ENCODE data around the gene CCDC71L. TPM values are rescaled to one million over a fixed set of nuclear protein-coding genes. Genes with fewer than 3 reads are reported as not detected.

CCDC71L gene
- total RNA-seq, 1 experiment from 2014 or later = 21.1 TPM

- intact Hi-C loops (cut with micrococcal nuclease) = no loop called here
- TF ChIP-seq SP1 (IDR thresholded peaks at IDR 0.05; ENCODE audit: low read depth) = no peak
- TF ChIP-seq ELF1 (IDR thresholded peaks at IDR 0.05; ENCODE audit: borderline replicate concordance, low read depth) = no peak
- TF ChIP-seq YY1 (IDR thresholded peaks at IDR 0.05; ENCODE audit: extremely low read depth, insufficient replicate concordance, low read depth, low read length) = no peak
- H3K79me2 ChIP-seq (ENCODE audit: insufficient read depth, low read length) = no peaks in the 10 kb centered on the region
- CTCF ChIA-PET = no interaction called here
- DNase-seq (ENCODE audit: low read depth, low spot score) (no peak), ATAC-seq (no peak)
- H3K9me3 ChIP-seq (ENCODE audit: control insufficient read depth in 1 of 2, insufficient read depth in 1 of 2, low read depth in 1 of 2, low read length in 2 of 2) = no peaks in the 10 kb centered on the region
- no peaks in the 10 kb centered on the region for H3K27me3 ChIP-seq (ENCODE audit: insufficient read depth, low read length)
- H2AFZ ChIP-seq (ENCODE audit: low read depth, low read length, poor library complexity, severe bottlenecking) = no peak overlapping the region
- no peak overlapping the region for H3K27ac ChIP-seq (ENCODE audit: low read depth, low read length)
- no peak overlapping the region for H3K4me2 ChIP-seq (ENCODE audit: low read length)
- no peaks in the 10 kb centered on the region for H3K9me2 ChIP-seq (ENCODE audit: insufficient read depth)
- H3K4me1 ChIP-seq (ENCODE audit: control insufficient read depth in 1 of 2, insufficient read depth in 2 of 2, low read length in 2 of 2) = peaks cover 18 to 22% of the 10 kb centered on the region in 2 experiments
- no peaks in the 10 kb centered on the region for H3K36me3 ChIP-seq (ENCODE audit: control insufficient read depth in 1 of 2, insufficient read depth in 2 of 2, low read length in 2 of 2)
- POLR2A ChIA-PET = no interaction called here
- H3K4me3 ChIP-seq (replicated peaks in 1 of 2; ENCODE audit: low read depth in 1 of 2, low read length in 2 of 2) = no peak overlapping the region
- no peak overlapping the region for H3K9ac ChIP-seq (ENCODE audit: low read length)
- no peaks in the 10 kb centered on the region for H4K20me1 ChIP-seq (ENCODE audit: insufficient read depth)
- no TSS peak for BruUV-seq (replicated peaks)
- RAD21 ChIA-PET (ENCODE audit: low non-redundant PET in 1 of 2, low total read pairs in 2 of 2, uncharacterized antibody in 2 of 2, unreplicated experiment in 2 of 2) = no interaction called here
Observed at GRCh38 chr7:106630648-106631047, 30.3 kb downstream of the CCDC71L start.

GRCh38 chr7:106629516-106629915 is 31.4 kb downstream of the CCDC71L start:
- ATAC-seq = no peak
- POLR2A ChIA-PET = no interaction called here

More at GRCh38 chr7:106629516-106629915, 31.4 kb downstream of the CCDC71L start:
- H2AFZ ChIP-seq (ENCODE audit: low read depth, low read length, poor library complexity, severe bottlenecking) = no peak overlapping the region
- H3K79me2 ChIP-seq (ENCODE audit: insufficient read depth, low read length) = no peaks in the 10 kb centered on the region
- H3K36me3 ChIP-seq (ENCODE audit: control insufficient read depth in 1 of 2, insufficient read depth in 2 of 2, low read length in 2 of 2) = no peaks in the 10 kb centered on the region
- H3K27ac ChIP-seq (ENCODE audit: low read depth, low read length) = no peak overlapping the region
- no peak overlapping the region for H3K4me2 ChIP-seq (ENCODE audit: low read length)
- no peak overlapping the region for H3K9ac ChIP-seq (ENCODE audit: low read length)
- intact Hi-C loops (cut with micrococcal nuclease) = no loop called here
- ChIA-PET CTCF (no interaction called here), RAD21 (ENCODE audit: low non-redundant PET in 1 of 2, low total read pairs in 2 of 2, uncharacterized antibody in 2 of 2, unreplicated experiment in 2 of 2) (no interaction called here)
- TF ChIP-seq SRF (IDR thresholded peaks at IDR 0.05; ENCODE audit: low read depth) (no peak), CEBPB (IDR thresholded peaks at IDR 0.05; ENCODE audit: low read depth) (no peak), ATF3 (IDR thresholded peaks at IDR 0.05) (no peak), FOSL1 (IDR thresholded peaks at IDR 0.05; ENCODE audit: low read depth) (no peak), ZFX (IDR thresholded peaks at IDR 0.05) (no peak), JUND (IDR thresholded peaks at IDR 0.05) (no peak), POLR2AphosphoS5 (IDR thresholded peaks at IDR 0.05; ENCODE audit: low read depth, low read length) (no peak), MAX (IDR thresholded peaks at IDR 0.05) (no peak), TCF7L2 (IDR thresholded peaks at IDR 0.05; ENCODE audit: borderline replicate concordance, extremely low read depth, insufficient read depth, insufficient read length) (no peak), RAD21 (IDR thresholded peaks at IDR 0.05; ENCODE audit: low read depth) (no peak)
- H3K27me3 ChIP-seq (ENCODE audit: insufficient read depth, low read length) = no peaks in the 10 kb centered on the region
- no peak overlapping the region for H3K4me3 ChIP-seq (replicated peaks in 1 of 2; ENCODE audit: low read depth in 1 of 2, low read length in 2 of 2)
- H3K9me3 ChIP-seq (ENCODE audit: control insufficient read depth in 1 of 2, insufficient read depth in 1 of 2, low read depth in 1 of 2, low read length in 2 of 2) = no peaks in the 10 kb centered on the region
- no peaks in the 10 kb centered on the region for H4K20me1 ChIP-seq (ENCODE audit: insufficient read depth)
- DNase-seq (ENCODE audit: low read depth, low spot score) = no peak
- H3K9me2 ChIP-seq (ENCODE audit: insufficient read depth) = no peaks in the 10 kb centered on the region
- peaks cover 20 to 27% of the 10 kb centered on the region in 2 experiments for H3K4me1 ChIP-seq (ENCODE audit: control insufficient read depth in 1 of 2, insufficient read depth in 2 of 2, low read length in 2 of 2)
- BruUV-seq (replicated peaks) = no TSS peak

Measured in HCT116 (cell line).